ENCODE data around the gene HIP1.
"Not testable (repeated sequence)": the region's sequence is repeated elsewhere in the genome, so short reads cannot be mapped to it uniquely, and the experiment has no call there.

Gene HIP1

GRCh38 chr7:75738975-75739795 is 444 bp upstream of the HIP1 start:
- DNase-seq (ENCODE audit: low spot score): peak; percentile 99

- DNase-seq (ENCODE audit: low spot score): no peak
These were observed 711 bp downstream of the HIP1 start for GRCh38 chr7:75737856-75738603.

- no peak for DNase-seq (ENCODE audit: low spot score)
These were observed 3.0 kb downstream of the HIP1 start for GRCh38 chr7:75735581-75736350.

- no peak for DNase-seq (ENCODE audit: low spot score)
These were observed 3.9 kb downstream of the HIP1 start for GRCh38 chr7:75734586-75735458.

- DNase-seq (ENCODE audit: low spot score): no peak
These were observed 5.7 kb downstream of the HIP1 start for GRCh38 chr7:75732764-75733630.

GRCh38 chr7:75732016-75732521 is 6.7 kb downstream of the HIP1 start:
- DNase-seq (ENCODE audit: low spot score): no peak

- no peak for DNase-seq (ENCODE audit: low spot score)
These were observed 8.9 kb downstream of the HIP1 start for GRCh38 chr7:75729851-75730274.

GRCh38 chr7:75727881-75728593 is 10.7 kb downstream of the HIP1 start:
- peak; percentile 68 for DNase-seq (ENCODE audit: low spot score)

- not testable (repeated sequence) for DNase-seq (ENCODE audit: low spot score)
These were observed 11.4 kb downstream of the HIP1 start for GRCh38 chr7:75727351-75727750.

GRCh38 chr7:75725306-75725705 is 13.4 kb downstream of the HIP1 start:
- no peak for DNase-seq (ENCODE audit: low spot score)

GRCh38 chr7:75723444-75723843 is 15.3 kb downstream of the HIP1 start:
- DNase-seq (ENCODE audit: low spot score): no peak

GRCh38 chr7:75722373-75722772 is 16.4 kb downstream of the HIP1 start:
- no peak for DNase-seq (ENCODE audit: low spot score)

GRCh38 chr7:75721922-75722321 is 16.8 kb downstream of the HIP1 start:
- not testable (repeated sequence) for DNase-seq (ENCODE audit: low spot score)

- no peak for DNase-seq (ENCODE audit: low spot score)
These were observed 17.3 kb downstream of the HIP1 start for GRCh38 chr7:75721426-75721825.

- DNase-seq (ENCODE audit: low spot score): no peak
These were observed 19.1 kb downstream of the HIP1 start for GRCh38 chr7:75719626-75720025.

GRCh38 chr7:75718390-75719031 is 20.2 kb downstream of the HIP1 start:
- no peak for DNase-seq (ENCODE audit: low spot score)

GRCh38 chr7:75717746-75718145 is 21.0 kb downstream of the HIP1 start:
- DNase-seq (ENCODE audit: low spot score): not testable (repeated sequence)

GRCh38 chr7:75716992-75717626 is 21.6 kb downstream of the HIP1 start:
- no peak for DNase-seq (ENCODE audit: low spot score)

- DNase-seq (ENCODE audit: low spot score): no peak
These were observed 22.9 kb downstream of the HIP1 start for GRCh38 chr7:75715864-75716263.

Data from iPS-NIHi11 (cell line).